Measurements from ENCODE around the gene GABRG3. TPM values are rescaled to one million over a fixed set of nuclear protein-coding genes. Genes with fewer than 3 reads are reported as not detected.

Gene GABRG3
- total and polyA plus RNA-seq, 2 experiments from 2014 or later: 0.10 to 1.4 TPM

DNA sequence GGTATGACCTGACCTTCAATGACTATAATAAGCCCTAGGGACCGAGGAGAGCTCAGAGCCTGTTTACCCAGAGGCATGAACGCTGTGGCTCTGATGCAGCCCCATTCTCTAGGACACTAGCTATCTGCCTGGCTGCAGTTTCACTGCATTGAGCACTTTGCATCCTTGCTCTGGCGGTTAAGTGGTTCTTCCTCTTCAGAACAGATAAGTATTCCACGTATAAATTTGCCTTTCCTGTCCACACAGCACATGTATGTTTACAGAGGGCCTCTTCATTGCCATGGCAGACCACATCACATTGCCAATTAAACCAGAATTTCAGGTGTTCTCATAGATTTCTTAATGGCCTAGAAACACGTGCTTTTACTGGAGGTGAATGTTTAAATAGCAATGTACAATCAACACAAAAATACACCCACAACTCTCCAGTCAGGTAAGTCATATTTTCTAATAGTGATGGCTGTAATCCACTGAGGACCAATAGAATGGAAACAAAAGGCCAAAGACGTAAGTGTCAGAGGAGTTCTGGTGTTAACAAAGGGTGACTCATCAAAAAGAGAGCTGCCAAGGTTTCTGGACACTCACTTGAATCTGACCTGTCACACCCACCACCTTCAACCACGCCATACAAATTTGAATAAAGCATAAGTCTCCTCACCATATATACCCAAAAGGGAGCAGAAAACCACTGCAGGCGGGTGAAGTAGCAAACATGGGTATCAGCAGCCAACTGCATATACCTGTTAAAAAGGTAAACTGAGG, 574.7 kb downstream of the GABRG3 start:
- Histone ChIP-seq H3K4me2 (no peak overlapping the region), H3K4me3 (no peak overlapping the region), H4K20me1 (replicated peaks; ENCODE audit: insufficient read depth) (no peaks in the 10 kb centered on the region), H3K36me3 (ENCODE audit: insufficient read depth) (no peaks in the 10 kb centered on the region), H3K27ac (ENCODE audit: low read depth) (no peak overlapping the region), H3K27me3 (ENCODE audit: insufficient read depth) (no peaks in the 10 kb centered on the region), H3K79me2 (replicated peaks; ENCODE audit: insufficient read depth) (no peaks in the 10 kb centered on the region), H2AFZ (0 out of 2 replicates have a peak overlapping the region, but pooled peaks have one; percentile 32), H3K9me2 (ENCODE audit: insufficient read depth) (0 out of 2 replicates have a peak, but pooled peaks cover 2% of the 10 kb centered on the region), H3K4me1 (ENCODE audit: insufficient read depth) (peaks cover 2% of the 10 kb centered on the region; the same call in 1 of the 2 replicates), H3F3A (replicated peaks; ENCODE audit: low read depth) (no peaks in the 10 kb centered on the region)
- ATAC-seq (no peak), DNase-seq (ENCODE audit: low spot score) (no peak)
- no peak for TF ChIP-seq EZH2 (IDR thresholded peaks at IDR 0.05; ENCODE audit: low read depth, unreplicated experiment)
- TF ChIP-seq ZNF331 (CRISPR knock-in tag; IDR thresholded peaks at IDR 0.05; ENCODE audit: low read depth): no peak
- TF ChIP-seq, protein P1, sequence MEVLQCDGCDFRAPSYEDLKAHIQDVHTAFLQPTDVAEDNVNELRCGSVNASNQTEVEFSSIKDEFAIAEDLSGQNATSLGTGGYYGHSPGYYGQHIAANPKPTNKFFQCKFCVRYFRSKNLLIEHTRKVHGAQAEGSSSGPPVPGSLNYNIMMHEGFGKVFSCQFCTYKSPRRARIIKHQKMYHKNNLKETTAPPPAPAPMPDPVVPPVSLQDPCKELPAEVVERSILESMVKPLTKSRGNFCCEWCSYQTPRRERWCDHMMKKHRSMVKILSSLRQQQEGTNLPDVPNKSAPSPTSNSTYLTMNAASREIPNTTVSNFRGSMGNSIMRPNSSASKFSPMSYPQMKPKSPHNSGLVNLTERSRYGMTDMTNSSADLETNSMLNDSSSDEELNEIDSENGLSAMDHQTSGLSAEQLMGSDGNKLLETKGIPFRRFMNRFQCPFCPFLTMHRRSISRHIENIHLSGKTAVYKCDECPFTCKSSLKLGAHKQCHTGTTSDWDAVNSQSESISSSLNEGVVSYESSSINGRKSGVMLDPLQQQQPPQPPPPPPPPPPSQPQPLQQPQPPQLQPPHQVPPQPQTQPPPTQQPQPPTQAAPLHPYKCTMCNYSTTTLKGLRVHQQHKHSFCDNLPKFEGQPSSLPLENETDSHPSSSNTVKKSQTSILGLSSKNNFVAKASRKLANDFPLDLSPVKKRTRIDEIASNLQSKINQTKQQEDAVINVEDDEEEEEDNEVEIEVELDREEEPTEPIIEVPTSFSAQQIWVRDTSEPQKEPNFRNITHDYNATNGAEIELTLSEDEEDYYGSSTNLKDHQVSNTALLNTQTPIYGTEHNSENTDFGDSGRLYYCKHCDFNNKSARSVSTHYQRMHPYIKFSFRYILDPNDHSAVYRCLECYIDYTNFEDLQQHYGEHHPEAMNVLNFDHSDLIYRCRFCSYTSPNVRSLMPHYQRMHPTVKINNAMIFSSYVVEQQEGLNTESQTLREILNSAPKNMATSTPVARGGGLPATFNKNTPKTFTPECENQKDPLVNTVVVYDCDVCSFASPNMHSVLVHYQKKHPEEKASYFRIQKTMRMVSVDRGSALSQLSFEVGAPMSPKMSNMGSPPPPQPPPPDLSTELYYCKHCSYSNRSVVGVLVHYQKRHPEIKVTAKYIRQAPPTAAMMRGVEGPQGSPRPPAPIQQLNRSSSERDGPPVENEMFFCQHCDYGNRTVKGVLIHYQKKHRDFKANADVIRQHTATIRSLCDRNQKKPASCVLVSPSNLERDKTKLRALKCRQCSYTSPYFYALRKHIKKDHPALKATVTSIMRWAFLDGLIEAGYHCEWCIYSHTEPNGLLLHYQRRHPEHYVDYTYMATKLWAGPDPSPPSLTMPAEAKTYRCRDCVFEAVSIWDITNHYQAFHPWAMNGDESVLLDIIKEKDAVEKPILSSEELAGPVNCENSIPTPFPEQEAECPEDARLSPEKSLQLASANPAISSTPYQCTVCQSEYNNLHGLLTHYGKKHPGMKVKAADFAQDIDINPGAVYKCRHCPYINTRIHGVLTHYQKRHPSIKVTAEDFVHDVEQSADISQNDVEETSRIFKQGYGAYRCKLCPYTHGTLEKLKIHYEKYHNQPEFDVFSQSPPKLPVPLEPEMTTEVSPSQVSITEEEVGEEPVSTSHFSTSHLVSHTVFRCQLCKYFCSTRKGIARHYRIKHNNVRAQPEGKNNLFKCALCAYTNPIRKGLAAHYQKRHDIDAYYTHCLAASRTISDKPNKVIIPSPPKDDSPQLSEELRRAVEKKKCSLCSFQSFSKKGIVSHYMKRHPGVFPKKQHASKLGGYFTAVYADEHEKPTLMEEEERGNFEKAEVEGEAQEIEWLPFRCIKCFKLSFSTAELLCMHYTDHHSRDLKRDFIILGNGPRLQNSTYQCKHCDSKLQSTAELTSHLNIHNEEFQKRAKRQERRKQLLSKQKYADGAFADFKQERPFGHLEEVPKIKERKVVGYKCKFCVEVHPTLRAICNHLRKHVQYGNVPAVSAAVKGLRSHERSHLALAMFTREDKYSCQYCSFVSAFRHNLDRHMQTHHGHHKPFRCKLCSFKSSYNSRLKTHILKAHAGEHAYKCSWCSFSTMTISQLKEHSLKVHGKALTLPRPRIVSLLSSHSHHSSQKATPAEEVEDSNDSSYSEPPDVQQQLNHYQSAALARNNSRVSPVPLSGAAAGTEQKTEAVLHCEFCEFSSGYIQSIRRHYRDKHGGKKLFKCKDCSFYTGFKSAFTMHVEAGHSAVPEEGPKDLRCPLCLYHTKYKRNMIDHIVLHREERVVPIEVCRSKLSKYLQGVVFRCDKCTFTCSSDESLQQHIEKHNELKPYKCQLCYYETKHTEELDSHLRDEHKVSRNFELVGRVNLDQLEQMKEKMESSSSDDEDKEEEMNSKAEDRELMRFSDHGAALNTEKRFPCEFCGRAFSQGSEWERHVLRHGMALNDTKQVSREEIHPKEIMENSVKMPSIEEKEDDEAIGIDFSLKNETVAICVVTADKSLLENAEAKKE (CRISPR knock-in tag; IDR thresholded peaks at IDR 0.05): no peak
- no peak for TF ChIP-seq EZH2phosphoT487 (IDR thresholded peaks at IDR 0.05; ENCODE audit: unreplicated experiment)
- no peak for TF ChIP-seq CREB1 (CRISPR knock-in tag; IDR thresholded peaks at IDR 0.05; ENCODE audit: low read depth)
- no peak for TF ChIP-seq JUNB (IDR thresholded peaks at IDR 0.05; ENCODE audit: unreplicated experiment)
- no peaks in the 10 kb centered on the region; the same call in 2 of the 3 replicates for H3K4me1 Mint-ChIP-seq
- no peak overlapping the region for H3K27ac Mint-ChIP-seq
- H3K27me3 Mint-ChIP-seq (ENCODE audit: insufficient read depth, low read depth, poor library complexity): no peaks in the 10 kb centered on the region
- H3K9me3 Mint-ChIP-seq: no peaks in the 10 kb centered on the region
- no peak overlapping the region for H3K4me3 Mint-ChIP-seq
- no peaks in the 10 kb centered on the region for H3K36me3 Mint-ChIP-seq (ENCODE audit: low read depth)

All from GM23338 (cell line).